Stimulated activated CD4-positive, alpha-beta T cell treated with anti-CD3 and anti-CD28 coated beads, Interleukin-4, amount 100 ng/mL, for 4 hours (primary cell): Measurements from ENCODE around the gene IL4R.
"Not testable (repeated sequence)": the region's sequence is repeated elsewhere in the genome, so short reads cannot be mapped to it uniquely, and the experiment has no call there.

Experiments used
- DNase-seq, 2 experiments: peaks; one replicate each; pipeline ENCODE4 v3.0.0-alpha.2; 2020

IL4R gene

GRCh38 chr16:27288313-27288712, 25.5 kb upstream of the IL4R start:
- not testable (repeated sequence) for DNase-seq

DNA sequence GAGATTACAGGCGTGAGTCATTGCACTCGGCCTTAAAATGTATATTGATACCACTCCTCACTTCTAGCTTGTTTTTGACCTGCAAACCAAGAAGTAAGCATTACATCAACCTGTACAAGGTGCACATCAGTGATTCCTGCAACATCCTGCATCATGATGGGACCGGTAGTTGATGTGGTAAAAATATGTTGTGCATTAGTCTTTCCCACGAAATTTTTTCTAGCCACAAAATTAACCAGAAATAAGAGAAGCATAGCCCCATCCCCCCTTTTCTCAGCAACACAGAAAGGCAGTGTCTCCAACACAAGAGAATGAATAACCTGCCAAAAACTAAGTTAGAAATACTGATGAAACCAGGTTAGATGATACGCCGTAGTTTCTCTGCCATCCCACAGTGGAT, 24.1 kb upstream of the IL4R start:
- peak in 1 of 2 experiments; percentile 22 for DNase-seq

GRCh38 chr16:27290562-27290961, 23.2 kb upstream of the IL4R start:
- no peak for DNase-seq

DNA sequence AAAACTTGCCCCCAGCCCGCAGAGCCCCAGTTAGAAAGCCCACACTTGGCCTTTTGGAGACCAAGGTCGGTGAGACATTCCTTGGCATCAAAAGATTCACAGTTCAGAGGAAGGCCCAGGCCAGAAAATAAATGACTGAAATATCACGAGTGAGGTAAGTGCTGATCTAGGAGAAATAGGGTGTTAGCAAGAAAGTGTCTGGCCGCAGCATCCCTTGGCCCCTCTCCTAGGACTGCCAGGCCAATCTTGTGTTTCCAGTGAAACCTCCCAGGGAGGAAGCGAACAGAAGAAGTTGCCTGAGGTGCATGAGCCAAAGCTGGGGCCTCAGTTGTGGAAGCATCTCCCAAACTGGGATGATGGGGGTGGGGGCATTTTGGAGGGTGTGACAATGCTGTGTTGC, 22.7 kb upstream of the IL4R start:
- no peak for DNase-seq

- no peak for DNase-seq
Observed at GRCh38 chr16:27291722-27292240, 22.0 kb upstream of the IL4R start.

- no peak for DNase-seq
Observed at GRCh38 chr16:27293343-27293742, 20.4 kb upstream of the IL4R start.

- DNase-seq: no peak
Observed at GRCh38 chr16:27298132-27298531, 15.6 kb upstream of the IL4R start.

DNA sequence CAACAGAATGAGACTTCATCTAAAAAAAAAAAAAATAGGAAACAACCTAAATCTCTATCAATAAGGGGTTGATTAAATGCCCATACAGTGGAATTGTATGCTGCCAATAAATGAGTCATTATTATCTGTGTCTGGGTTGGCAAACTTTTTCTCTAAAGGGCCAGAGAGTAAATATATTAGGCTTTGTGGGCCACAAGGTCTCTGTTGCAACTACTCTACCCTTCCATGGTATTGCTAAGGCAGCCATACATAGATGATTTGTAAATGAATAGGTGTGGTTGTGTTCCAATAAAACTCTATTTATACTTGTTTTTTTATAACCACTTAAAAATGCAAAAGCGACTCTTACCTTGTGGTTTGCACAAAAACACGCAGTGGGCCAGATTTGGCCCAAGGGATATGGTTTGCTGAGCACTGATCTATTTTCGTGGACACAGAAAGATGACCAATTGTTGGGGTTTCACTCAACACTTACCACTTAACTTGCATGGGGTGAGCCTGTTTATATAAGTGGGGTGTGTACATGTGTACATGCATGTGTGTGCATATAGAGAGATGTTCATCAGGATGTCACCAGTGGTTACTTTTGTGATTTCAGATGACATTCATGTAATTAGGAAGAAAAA, 12.4 kb upstream of the IL4R start:
- DNase-seq: no peak

DNA sequence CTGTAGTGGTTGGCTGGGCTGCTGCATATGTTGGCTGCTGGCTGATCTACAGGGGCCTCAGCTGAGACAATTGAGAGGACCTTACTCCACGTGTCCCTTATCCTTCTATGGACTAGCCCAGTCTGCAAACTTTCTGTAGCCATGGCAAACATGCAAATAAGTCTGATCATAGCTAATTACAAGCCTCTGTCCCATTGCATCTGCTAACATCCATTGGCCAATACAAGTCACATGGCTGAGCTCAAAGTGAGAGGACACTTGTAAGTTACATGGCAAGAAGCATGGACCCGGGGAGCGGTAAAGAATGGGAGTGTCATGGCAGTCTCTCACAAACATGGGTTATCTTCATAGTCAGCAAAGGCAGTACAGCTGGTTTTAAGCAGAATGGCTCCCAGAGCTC, 11.6 kb upstream of the IL4R start:
- DNase-seq: no peak

DNA sequence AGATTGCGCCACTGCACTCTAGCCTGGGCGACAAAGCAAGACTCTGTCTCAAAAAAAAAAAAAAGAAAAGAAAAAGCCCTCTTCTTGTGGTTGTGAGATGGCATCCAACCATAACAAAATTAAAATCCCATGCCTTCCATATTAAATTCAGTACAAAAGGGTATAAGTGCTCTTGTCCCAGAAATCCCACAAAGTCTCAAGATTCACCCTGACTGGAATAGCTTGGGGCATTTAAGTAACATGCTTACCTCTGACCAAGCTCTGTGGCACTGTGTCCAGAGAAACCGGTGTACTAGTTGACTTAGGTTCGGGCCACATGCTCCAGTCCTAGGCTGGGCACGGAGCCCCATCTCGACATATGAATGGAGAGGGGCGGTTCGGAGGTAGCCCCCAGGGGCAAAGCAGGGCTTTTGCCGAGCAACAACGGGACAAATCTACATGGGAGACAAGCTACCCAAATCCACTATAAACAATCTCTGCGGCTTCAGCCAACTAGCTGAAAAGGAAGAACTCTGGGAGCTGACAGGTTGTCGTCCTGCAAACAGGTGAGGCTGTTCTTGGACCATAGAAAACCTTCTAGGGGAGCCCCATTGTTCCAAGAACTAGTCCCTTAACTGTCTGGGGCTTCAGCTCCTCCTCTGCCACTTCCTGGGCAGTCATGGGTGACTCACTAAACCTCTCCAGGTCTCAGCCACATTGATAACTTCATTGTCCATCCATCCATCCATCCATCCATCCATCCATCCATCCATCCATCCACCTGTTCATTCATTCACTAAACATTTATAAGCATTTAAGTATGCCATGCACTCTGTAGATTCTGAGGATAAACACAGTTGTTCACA, 10.3 kb upstream of the IL4R start:
- no peak for DNase-seq

- DNase-seq: no peak
Observed at GRCh38 chr16:27304102-27304501, 9.7 kb upstream of the IL4R start.

DNA sequence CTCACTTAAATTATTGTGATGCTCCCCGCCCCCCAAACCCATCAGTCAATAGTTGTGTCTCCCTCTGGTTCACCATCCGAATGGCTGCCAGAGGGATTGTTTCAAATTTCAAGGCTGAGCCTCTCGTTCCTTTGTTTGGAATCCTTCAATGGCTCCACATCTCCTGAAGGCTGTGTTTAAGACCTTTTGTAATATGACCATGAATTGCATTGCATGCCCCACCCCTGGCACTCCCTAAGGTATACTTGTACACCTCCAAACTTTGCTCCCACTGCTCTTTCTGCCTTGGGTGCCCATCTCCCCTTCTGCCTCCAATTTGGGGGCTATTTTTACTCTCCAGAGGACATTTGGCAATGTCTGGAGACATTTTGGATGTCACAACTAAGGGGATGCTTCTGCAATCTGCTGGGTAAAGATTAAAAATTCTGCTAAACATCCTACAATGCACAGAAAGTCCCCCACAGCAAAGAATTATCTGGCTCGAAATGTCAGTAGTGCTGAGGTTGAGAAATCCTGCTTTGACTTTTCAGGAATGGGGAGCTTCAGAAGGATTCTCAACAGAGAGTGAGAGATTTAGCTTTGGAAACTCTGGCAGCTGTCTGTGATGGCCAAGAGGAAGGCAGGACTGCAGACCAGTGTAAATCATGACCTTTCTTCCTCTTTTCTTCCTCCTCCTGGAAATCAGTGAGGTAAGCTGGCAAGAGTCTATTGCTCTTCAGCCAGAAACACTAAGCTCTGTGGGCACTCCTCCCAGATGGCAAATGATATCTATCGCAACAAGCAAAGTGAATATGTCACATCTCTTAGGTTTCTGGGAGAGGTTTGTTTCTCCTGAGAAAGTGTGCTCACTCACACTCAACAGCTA, 8.7 kb upstream of the IL4R start:
- DNase-seq: no peak

DNA sequence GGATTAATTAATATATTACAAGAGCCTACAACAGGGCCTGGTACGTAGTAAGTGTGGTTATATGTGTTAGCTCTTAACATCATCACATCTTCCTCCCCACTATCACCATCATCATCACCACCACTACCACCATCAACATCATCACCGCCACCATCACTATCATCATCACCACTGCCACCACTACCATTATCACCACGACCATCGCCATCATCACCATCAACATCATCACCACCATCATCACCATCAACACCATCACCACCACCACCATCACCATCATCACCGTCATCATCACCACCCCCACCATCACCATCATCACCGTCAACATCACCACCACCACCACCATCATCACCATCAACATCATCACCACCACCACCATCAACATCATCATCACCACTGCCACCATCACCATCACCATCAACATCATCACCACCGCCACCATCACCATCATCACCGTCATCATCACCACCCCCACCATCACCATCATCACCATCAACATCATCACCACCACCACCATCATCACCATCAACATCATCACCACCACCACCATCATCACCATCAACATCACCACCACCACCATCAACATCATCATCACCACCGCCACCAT, 7.8 kb upstream of the IL4R start:
- no peak for DNase-seq

DNA sequence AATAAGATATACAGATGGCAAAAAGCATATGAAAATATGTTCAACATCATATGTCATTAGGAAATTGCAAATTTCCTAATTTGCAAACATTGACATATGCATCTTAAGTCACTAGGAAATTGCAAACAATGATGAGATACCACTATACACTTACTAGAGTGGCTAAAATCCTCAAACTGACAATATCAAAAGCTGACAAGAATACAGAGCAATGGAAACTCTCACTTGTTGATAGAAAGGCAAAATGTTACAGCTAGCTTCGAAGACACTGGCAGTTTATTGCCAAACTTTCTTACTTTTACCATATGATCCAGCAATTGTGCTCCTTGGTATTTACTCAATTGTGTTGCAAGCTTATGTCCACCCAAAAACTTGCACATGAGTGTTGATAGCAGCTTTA, 5.0 kb upstream of the IL4R start:
- DNase-seq: no peak

DNA sequence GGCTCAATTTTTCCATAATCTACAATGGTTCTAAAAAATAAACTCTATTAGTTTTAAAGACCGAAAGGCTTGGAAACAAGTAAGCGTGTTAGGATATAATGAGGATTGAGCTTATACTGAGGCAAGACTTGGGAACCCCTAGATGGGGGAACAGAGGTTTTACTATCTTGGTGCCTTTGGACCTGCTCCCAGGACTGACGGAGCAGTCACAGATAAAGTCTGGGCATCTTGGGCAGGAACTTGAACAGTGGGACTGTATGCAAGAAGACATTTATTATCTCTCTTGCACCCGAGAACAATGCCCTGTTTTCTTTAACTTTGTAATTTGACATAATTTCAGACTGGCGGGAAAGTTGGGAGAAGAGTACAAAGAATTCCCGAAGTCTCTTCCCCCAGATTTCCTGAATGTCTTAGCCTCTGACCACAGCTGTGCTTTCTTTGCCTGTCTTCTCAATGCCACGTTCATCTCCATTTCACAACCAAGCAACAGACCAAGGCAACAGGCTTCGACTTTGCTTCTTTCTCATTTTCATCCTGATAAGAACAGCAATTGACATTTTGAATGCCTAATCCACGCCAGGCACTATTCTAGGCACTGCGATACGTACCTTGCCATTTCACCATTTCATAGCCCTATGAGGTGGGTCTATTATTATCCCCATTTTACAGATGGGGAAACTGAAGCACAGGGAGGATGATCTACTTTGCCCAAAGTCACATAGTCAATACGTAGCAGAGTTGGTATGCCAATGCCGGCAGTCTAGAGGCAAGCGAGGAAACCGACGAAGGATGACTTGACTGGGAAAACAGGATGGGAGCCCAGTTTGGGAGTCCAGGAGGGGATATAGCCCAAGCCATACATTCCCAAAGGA, 3.0 kb upstream of the IL4R start:
- DNase-seq: no peak

DNA sequence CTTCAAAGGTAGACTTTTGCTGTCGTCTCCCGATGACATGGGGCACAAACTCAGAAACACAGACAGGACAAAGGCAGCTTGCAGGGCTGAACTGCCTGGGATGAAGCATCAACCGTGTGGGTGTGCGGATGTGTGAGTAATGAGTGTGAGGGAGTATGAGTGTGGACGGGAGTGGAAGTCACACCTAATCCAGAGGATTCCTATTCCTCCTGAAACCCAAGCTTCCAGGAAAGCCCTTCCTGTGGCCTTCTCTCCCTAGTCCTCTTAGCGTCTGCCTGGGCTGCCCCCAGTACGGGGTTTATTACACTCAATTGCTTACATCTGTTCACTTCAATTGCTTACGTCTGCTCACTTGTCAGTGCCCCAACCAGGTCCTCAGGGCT, 2.3 kb upstream of the IL4R start:
- no peak for DNase-seq

DNA sequence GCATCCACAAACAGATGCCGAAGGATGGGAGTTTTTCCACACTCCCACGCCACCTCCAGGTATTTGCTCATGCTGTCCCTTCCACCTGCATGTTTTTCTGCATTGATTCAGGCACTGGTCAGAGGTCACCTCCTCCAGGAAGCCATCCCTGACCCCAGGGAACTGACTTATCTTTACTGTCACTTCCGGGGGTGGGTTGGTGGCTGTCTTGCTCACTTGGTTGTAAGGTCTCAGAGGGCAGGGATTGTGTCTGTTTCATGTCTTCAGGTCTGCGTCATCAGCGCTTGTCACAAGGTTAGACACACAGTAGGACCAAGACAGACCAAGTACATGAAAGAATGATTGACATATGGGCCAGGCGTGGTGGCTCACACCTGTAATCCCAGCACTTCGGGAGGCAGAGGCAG, 1.9 kb upstream of the IL4R start:
- no peak for DNase-seq

DNA sequence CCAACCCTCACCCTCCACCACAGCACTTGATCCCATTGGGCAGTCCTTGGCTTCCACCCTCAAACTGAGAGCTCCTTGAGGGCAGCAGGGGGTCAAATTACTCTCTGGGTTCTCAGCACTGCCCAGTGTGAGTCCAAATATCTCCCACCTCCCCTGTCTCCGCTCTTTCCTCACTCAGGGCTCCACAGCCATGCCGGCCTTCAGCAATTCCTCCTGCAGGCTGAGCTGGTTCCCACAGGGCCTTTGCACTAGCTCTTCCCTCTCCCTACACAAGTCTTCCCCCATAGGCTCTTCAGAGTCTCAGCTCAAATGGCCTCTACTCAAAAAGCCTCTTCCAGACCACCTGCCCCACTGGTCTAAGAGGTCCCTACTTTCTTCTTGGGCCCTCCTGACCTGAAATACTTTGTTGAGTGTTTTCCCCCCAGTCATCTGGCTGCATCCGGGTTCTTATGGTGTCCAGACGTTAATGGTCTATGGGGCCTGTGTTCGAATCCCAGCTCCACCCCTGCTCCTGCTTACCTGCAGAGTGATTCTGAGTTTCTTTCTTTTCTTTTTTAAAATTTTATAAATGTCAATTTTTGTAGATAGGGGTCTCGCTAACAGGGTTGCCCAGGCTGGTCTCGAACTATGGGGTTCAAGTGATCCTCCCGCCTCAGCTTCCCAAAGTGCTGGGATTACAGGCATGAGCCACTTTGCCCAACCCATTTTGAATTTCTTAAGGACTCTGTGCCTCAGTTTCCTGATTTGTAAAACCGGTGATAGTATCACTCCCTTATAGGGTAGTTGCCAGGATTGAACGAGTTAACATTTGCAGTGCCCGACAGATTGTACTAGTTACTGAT, 973 bp upstream of the IL4R start:
- DNase-seq: no peak

DNA sequence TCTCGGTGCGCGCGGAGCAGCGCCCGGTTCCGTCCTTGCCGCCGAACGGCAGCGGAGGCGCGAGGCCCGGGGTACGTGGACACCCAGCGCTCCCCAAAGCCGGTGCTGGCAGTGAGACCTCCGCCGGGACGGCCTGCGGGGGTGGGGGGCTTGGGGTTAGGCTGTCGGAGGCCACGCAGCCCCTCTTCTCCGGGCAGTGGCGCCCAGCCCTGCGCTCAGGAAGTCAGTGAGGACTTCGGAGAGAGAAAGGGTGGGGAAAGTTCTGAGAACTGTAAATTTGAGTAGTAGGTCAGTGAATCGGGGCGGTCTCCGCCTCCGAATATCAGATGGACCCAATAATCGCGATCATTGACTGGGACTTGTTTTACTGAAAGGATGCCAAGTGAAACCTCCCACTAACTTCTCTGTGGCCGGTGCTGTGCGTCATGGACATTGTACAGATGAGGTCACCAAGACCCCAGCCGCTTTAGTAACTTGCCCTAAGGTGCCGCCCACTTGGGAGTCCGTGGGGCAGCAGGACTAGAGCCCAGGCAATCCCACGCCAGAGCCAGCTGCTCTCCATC, 468 bp downstream of the IL4R start:
- peak; percentile 42 to 56 for DNase-seq

- DNase-seq: no peak
Observed at GRCh38 chr16:27314986-27315332, 1.2 kb downstream of the IL4R start.
